Esophagus squamous epithelium (tissue), 4 donors: Measurements from ENCODE around the gene KHSRP.

ENCODE experiments used
- CTCF ChIP-seq, 6 experiments: fragments of 450-650 bp in 4 of 6; fragments of 200-600 bp in 2 of 6; sonication (generic) in 2 of 6; IDR thresholded peaks; one replicate each; pipeline ENCODE4 v1.5.1; 2016 to 2019; ENCODE audit warnings: antibody characterized with exemption in 6 of 6, mild to moderate bottlenecking in 4 of 6, moderate library complexity in 4 of 6
- POLR2A ChIP-seq, 4 donors: fragments of 450-650 bp; IDR thresholded peaks; one replicate each; pipeline ENCODE4 v1.6.1; 2017; ENCODE audit warnings: antibody characterized with exemption in 4 of 4, mild to moderate bottlenecking in 4 of 4, moderate library complexity in 3 of 4

- TF ChIP-seq CTCF (IDR thresholded peaks at IDR 0.05) = no peak
- TF ChIP-seq POLR2A (IDR thresholded peaks at IDR 0.05) = no peak
Measured at GRCh38 chr19:6448045-6448444, 23.4 kb upstream of the KHSRP start.
